K562 (cell line): ENCODE results near the gene B3GALT6. TPM values are rescaled to one million over a fixed set of nuclear protein-coding genes. Genes with fewer than 3 reads are reported as not detected.

ENCODE experiments used
- ATF1 ChIP-seq, 2 experiments: fragments of 450-650 bp in 1 of 2; IDR thresholded peaks; 2 replicates each; pipeline ENCODE4 v1.6.1; 2016; ENCODE audit warnings: missing compliant biosample characterization in 1 of 2, missing genetic modification characterization in 1 of 2
- CBX2 ChIP-seq: fragments of 200-600 bp; sonication (generic); IDR thresholded peaks from one replicate; pipeline ENCODE4 v1.6.1; 2012; ENCODE audit warnings: mild to moderate bottlenecking, low read length, inconsistent platforms; ENCODE audit not compliant: insufficient read depth, poor library complexity, severe bottlenecking
- ELK3 ChIP-seq: fragments of 450-650 bp; formaldehyde crosslinking; IDR thresholded peaks from 2 replicates; pipeline ENCODE4 v1.4.0; 2020; ENCODE audit warnings: mild to moderate bottlenecking
- ETV5 ChIP-seq: sonication (generic); formaldehyde crosslinking; IDR thresholded peaks from 2 replicates; pipeline ENCODE4 v1.4.0; 2020; ENCODE audit warnings: low read depth, mild to moderate bottlenecking, missing genetic modification reagents
- FOXJ3 ChIP-seq: sonication (generic); formaldehyde crosslinking; IDR thresholded peaks from 2 replicates; pipeline ENCODE4 v1.4.0; 2020; ENCODE audit warnings: mild to moderate bottlenecking, missing genetic modification reagents
- HNRNPLL ChIP-seq: fragments of 200-400 bp; formaldehyde crosslinking; IDR thresholded peaks from 2 replicates; pipeline ENCODE4 v1.6.1; 2017; ENCODE audit warnings: low read length, low read depth, mild to moderate bottlenecking; ENCODE audit not compliant: poor library complexity, severe bottlenecking
- ILK ChIP-seq: fragments of 450-650 bp; IDR thresholded peaks from 2 replicates; pipeline ENCODE4 v1.6.1; 2016; ENCODE audit warnings: missing genetic modification characterization, low read depth, mild to moderate bottlenecking, missing compliant biosample characterization, moderate library complexity, borderline replicate concordance
- MYC ChIP-seq, 2 experiments: fragments of 250-450 bp in 1 of 2; sonication (Bioruptor Pico) in 1 of 2; IDR thresholded peaks; 2 replicates each; pipeline versions ENCODE4 v1.5.1 to v1.6.1; 2012 to 2021; ENCODE audit warnings: low read depth in 2 of 2, borderline replicate concordance in 1 of 2, improper control_type of control experiment in 1 of 2, low read length in 1 of 2, mild to moderate bottlenecking in 1 of 2, moderate library complexity in 1 of 2
- NR3C1 ChIP-seq: sonication (generic); formaldehyde crosslinking; IDR thresholded peaks from 2 replicates; pipeline ENCODE4 v1.8.1; 2022; ENCODE audit warnings: missing genetic modification reagents
- POU5F1 ChIP-seq: fragments of 150-350 bp; IDR thresholded peaks from 2 replicates; pipeline ENCODE4 v1.6.1; 2014; ENCODE audit warnings: borderline replicate concordance, low read length, low read depth, mild to moderate bottlenecking; ENCODE audit not compliant: partially characterized antibody
- RAD21 ChIP-seq, 2 experiments: fragments of 250-450 bp in 1 of 2; fragments of 450-650 bp in 1 of 2; sonication (Bioruptor Pico) in 1 of 2; formaldehyde crosslinking in 1 of 2; IDR thresholded peaks in 1 of 2; conservative IDR thresholded peaks in 1 of 2; 2 replicates each; pipeline versions ENCODE4 v1.4.0 to v1.8.0; 2020 to 2022; ENCODE audit warnings: mild to moderate bottlenecking in 2 of 2, moderate library complexity in 1 of 2
- THRAP3 ChIP-seq: fragments of 450-650 bp; IDR thresholded peaks from 2 replicates; pipeline ENCODE4 v1.6.1; 2016; ENCODE audit warnings: mild to moderate bottlenecking, inconsistent platforms, borderline replicate concordance
- ZNF41 ChIP-seq: fragments of 250-450 bp; sonication (Bioruptor Pico); conservative IDR thresholded peaks from 2 replicates; pipeline ENCODE4 v1.4.0; 2020; ENCODE audit warnings: mild to moderate bottlenecking
- ZNF77 ChIP-seq: fragments of 250-450 bp; sonication (Bioruptor Pico); IDR thresholded peaks from 2 replicates; pipeline ENCODE4 v1.5.0; 2020
- polyA plus RNA-seq, 8 experiments: library from polyadenylated mRNA; depleted of rRNA in 4 of 8; stranded (reverse) in 5 of 8; unstranded in 3 of 8; fragments of >200 nt; fragmentation: Nextera tagmentation in 2 of 8; fragmentation: Illumina TruSeq in 1 of 8; extraction: Ambion mirVana in 2 of 8; extraction: Trizol in 1 of 8; gene quantifications; 2 replicates each; pipeline versions ENCODE4 v1.2.1 to v1.2.3, GENCODE V29; 2011 to 2014; ENCODE audit warnings: inconsistent platforms in 1 of 8, missing spikeins in 1 of 8
- total RNA-seq, 7 experiments: library from RNA; depleted of rRNA in 6 of 7; stranded (reverse); fragments of >200 nt in 6 of 7; fragmentation: Illumina TruSeq in 2 of 7; extraction: Trizol in 2 of 7; gene quantifications; 2 replicates each; pipeline versions ENCODE4 v1.2.1 to v1.2.3, GENCODE V29; 2011 to 2021; ENCODE audit warnings: low replicate concordance in 1 of 7
- TF ChIP-seq, protein P1 (sequence below): conservative IDR thresholded peaks from 2 replicates; pipeline ENCODE4 v1.6.1; 2011; ENCODE audit warnings: low read depth, mild to moderate bottlenecking, low read length; ENCODE audit not compliant: control insufficient read depth
- TF ChIP-seq, protein P2 (sequence below): fragments of 200-800 bp; sonication (Bioruptor generic); IDR thresholded peaks from 2 replicates; pipeline ENCODE4 v1.6.1; 2017; ENCODE audit warnings: missing genetic modification characterization, missing compliant biosample characterization
- TF ChIP-seq, protein P3 (sequence below): fragments of 250-450 bp; sonication (Bioruptor Pico); IDR thresholded peaks from 2 replicates; pipeline ENCODE4 v1.5.0; 2021; ENCODE audit warnings: mild to moderate bottlenecking, borderline replicate concordance

Gene B3GALT6
- total and polyA plus RNA-seq, 9 of the 15 experiments (the other 6 are each of a cell fraction or from before 2014, with no cell fraction given), result 0.68 to 29.8 (median 9.9) TPM

DNA sequence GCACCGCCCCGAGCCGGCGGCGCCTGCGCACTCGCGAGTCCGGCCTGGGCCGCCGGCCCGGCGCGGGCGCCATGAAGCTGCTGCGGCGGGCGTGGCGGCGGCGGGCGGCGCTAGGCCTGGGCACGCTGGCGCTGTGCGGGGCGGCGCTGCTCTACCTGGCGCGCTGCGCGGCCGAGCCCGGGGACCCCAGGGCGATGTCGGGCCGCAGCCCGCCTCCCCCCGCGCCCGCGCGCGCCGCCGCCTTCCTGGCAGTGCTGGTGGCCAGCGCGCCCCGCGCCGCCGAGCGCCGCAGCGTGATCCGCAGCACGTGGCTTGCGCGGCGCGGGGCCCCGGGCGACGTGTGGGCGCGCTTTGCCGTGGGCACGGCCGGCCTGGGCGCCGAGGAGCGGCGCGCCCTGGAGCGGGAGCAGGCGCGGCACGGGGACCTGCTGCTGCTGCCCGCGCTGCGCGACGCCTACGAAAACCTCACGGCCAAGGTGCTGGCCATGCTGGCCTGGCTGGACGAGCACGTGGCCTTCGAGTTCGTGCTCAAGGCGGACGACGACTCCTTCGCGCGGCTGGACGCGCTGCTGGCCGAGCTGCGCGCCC is at the start of gene B3GALT6 (continued):
- TF ChIP-seq, protein P1, sequence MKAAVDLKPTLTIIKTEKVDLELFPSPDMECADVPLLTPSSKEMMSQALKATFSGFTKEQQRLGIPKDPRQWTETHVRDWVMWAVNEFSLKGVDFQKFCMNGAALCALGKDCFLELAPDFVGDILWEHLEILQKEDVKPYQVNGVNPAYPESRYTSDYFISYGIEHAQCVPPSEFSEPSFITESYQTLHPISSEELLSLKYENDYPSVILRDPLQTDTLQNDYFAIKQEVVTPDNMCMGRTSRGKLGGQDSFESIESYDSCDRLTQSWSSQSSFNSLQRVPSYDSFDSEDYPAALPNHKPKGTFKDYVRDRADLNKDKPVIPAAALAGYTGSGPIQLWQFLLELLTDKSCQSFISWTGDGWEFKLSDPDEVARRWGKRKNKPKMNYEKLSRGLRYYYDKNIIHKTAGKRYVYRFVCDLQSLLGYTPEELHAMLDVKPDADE, result peak; percentile 22; the same call in 1 of the 2 replicates
- TF ChIP-seq ETV5 (CRISPR knock-in tag) (no peak), ATF1 (CRISPR knock-in tag; IDR thresholded peaks at IDR 0.05) (no peak), ATF1 (tag; IDR thresholded peaks at IDR 0.05) (no peak), ZNF77 (no peak), NR3C1 (CRISPR knock-in tag) (peak; percentile 92), THRAP3 (no peak), CBX2 (no peak), FOXJ3 (CRISPR knock-in tag) (no peak), RAD21 (CRISPR knock-in tag; conservative IDR thresholded peaks at IDR 0.05 in 1 of 2, IDR thresholded peaks at IDR 0.05 in 1 of 2) (0 out of 4 replicates have a peak, but pooled peaks of 1 of the 2 experiments have one; percentile 4), ILK (no peak), ELK3 (CRISPR knock-in tag) (no peak), POU5F1 (peak; percentile 0), ZNF41 (0 out of 2 replicates have a peak, but pooled peaks have one; percentile 32), HNRNPLL (no peak), MYC (IDR thresholded peaks at IDR 0.05; ENCODE audit: low read depth, low read length) (peak; percentile 90; the same call in 1 of the 2 replicates), MYC (CRISPR knock-in tag; IDR thresholded peaks at IDR 0.05; ENCODE audit: borderline replicate concordance, low read depth) (no peak)
- TF ChIP-seq, protein P2, sequence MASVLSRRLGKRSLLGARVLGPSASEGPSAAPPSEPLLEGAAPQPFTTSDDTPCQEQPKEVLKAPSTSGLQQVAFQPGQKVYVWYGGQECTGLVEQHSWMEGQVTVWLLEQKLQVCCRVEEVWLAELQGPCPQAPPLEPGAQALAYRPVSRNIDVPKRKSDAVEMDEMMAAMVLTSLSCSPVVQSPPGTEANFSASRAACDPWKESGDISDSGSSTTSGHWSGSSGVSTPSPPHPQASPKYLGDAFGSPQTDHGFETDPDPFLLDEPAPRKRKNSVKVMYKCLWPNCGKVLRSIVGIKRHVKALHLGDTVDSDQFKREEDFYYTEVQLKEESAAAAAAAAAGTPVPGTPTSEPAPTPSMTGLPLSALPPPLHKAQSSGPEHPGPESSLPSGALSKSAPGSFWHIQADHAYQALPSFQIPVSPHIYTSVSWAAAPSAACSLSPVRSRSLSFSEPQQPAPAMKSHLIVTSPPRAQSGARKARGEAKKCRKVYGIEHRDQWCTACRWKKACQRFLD, result peak; percentile 85
- TF ChIP-seq, protein P3, sequence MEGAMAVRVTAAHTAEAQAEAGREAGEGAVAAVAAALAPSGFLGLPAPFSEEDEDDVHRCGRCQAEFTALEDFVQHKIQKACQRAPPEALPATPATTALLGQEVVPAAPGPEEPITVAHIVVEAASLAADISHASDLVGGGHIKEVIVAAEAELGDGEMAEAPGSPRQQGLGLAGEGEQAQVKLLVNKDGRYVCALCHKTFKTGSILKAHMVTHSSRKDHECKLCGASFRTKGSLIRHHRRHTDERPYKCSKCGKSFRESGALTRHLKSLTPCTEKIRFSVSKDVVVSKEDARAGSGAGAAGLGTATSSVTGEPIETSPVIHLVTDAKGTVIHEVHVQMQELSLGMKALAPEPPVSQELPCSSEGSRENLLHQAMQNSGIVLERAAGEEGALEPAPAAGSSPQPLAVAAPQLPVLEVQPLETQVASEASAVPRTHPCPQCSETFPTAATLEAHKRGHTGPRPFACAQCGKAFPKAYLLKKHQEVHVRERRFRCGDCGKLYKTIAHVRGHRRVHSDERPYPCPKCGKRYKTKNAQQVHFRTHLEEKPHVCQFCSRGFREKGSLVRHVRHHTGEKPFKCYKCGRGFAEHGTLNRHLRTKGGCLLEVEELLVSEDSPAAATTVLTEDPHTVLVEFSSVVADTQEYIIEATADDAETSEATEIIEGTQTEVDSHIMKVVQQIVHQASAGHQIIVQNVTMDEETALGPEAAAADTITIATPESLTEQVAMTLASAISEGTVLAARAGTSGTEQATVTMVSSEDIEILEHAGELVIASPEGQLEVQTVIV (CRISPR knock-in tag), result 0 out of 2 replicates have a peak, but pooled peaks have one; percentile 30
